Neural progenitor cell (in vitro differentiated cells): Measurements from ENCODE around the gene ARHGAP22. TPM values are rescaled to one million over a fixed set of nuclear protein-coding genes. Genes with fewer than 3 reads are reported as not detected.

Source experiments
- DNase-seq: peaks from one replicate; pipeline ENCODE4 v3.0.0-alpha.2; 2016; ENCODE audit warnings: low spot score
- H2AFZ ChIP-seq: fragments of 200-600 bp; sonication (generic); replicated peaks from 2 replicates; pipeline ENCODE4 v1.6.1; 2016; ENCODE audit warnings: antibody characterized with exemption
- H3F3A ChIP-seq: fragments of 200-600 bp; sonication (generic); 2 replicates; pipeline ENCODE4 v1.6.1; 2016; ENCODE audit warnings: antibody characterized with exemption, low read depth
- H3K27ac ChIP-seq: fragments of 200-600 bp; sonication (generic); 2 replicates; pipeline ENCODE4 v1.5.1; 2016; ENCODE audit warnings: mild to moderate bottlenecking
- H3K27me3 ChIP-seq: fragments of 200-600 bp; sonication (generic); 2 replicates; pipeline ENCODE4 v1.6.1; 2016; ENCODE audit warnings: mild to moderate bottlenecking, moderate library complexity
- H3K36me3 ChIP-seq: fragments of 200-600 bp; sonication (generic); 2 replicates; pipeline ENCODE4 v1.5.1; 2016
- H3K4me1 ChIP-seq: fragments of 200-600 bp; sonication (generic); 2 replicates; pipeline ENCODE4 v1.6.1; 2016; ENCODE audit warnings: mixed run types
- H3K4me2 ChIP-seq: fragments of 200-600 bp; sonication (generic); 2 replicates; pipeline ENCODE4 v1.6.1; 2016
- H3K4me3 ChIP-seq: fragments of 200-600 bp; sonication (generic); 2 replicates; pipeline ENCODE4 v1.5.1; 2016
- H3K79me2 ChIP-seq: fragments of 200-600 bp; sonication (generic); 2 replicates; pipeline ENCODE4 v1.6.1; 2016; ENCODE audit warnings: low read depth
- H3K9ac ChIP-seq: fragments of 200-600 bp; sonication (generic); 2 replicates; pipeline ENCODE4 v1.6.1; 2016
- H3K9me3 ChIP-seq: fragments of 200-600 bp; sonication (generic); 2 replicates; pipeline ENCODE4 v1.5.1; 2016; ENCODE audit warnings: low read depth
- H4K20me1 ChIP-seq: fragments of 200-600 bp; sonication (generic); 2 replicates; pipeline ENCODE4 v1.6.1; 2016; ENCODE audit warnings: low read depth
- H3K27ac Mint-ChIP-seq: 3 replicates; pipeline ENCODE4 v1.8.0; 2021; ENCODE audit warnings: mixed read lengths
- H3K27me3 Mint-ChIP-seq: 2 replicates; pipeline ENCODE4 v1.8.0; 2022; ENCODE audit warnings: low read depth, mild to moderate bottlenecking, inconsistent platforms, moderate library complexity, mixed read lengths; ENCODE audit not compliant: insufficient read depth
- H3K36me3 Mint-ChIP-seq: 3 replicates; pipeline ENCODE4 v1.8.0; 2021; ENCODE audit warnings: mixed read lengths
- H3K4me1 Mint-ChIP-seq: 3 replicates; pipeline ENCODE4 v1.8.0; 2021; ENCODE audit warnings: mixed read lengths
- H3K4me3 Mint-ChIP-seq: 3 replicates; pipeline ENCODE4 v1.8.0; 2021; ENCODE audit warnings: mild to moderate bottlenecking, moderate library complexity, mixed read lengths
- H3K9me3 Mint-ChIP-seq: 3 replicates; pipeline ENCODE4 v1.8.0; 2020; ENCODE audit warnings: mixed read lengths
- CTCF ChIP-seq: fragments of 200-600 bp; sonication (generic); IDR thresholded peaks from 2 replicates; pipeline ENCODE4 v1.5.1; 2017; ENCODE audit warnings: antibody characterized with exemption, mild to moderate bottlenecking
- EZH2 ChIP-seq: fragments of 200-600 bp; sonication (generic); IDR thresholded peaks from 2 replicates; pipeline ENCODE4 v1.6.1; 2017; ENCODE audit warnings: antibody characterized with exemption, mild to moderate bottlenecking, moderate library complexity
- EZH2phosphoT487 ChIP-seq: fragments of 200-600 bp; sonication (generic); IDR thresholded peaks from 2 replicates; pipeline ENCODE4 v1.6.1; 2017; ENCODE audit warnings: antibody characterized with exemption
- total RNA-seq: library from RNA; depleted of rRNA; stranded (reverse); fragments of >200 nt; gene quantifications from 2 replicates; pipeline ENCODE4 v1.2.3, GENCODE V29; 2015; ENCODE audit warnings: low replicate concordance

Gene ARHGAP22
- total RNA-seq, 1 donor from 2014 or later = 1.7 TPM

- Histone ChIP-seq H3K9ac (no peak overlapping the region), H3K36me3 (peaks cover 15% of the 10 kb centered on the region), H4K20me1 (no peaks in the 10 kb centered on the region), H3K4me3 (no peak overlapping the region), H3K9me3 (peaks cover 16% of the 10 kb centered on the region), H3K79me2 (peaks cover 7% of the 10 kb centered on the region), H3F3A (no peaks in the 10 kb centered on the region), H3K4me1 (no peaks in the 10 kb centered on the region), H3K27me3 (no peaks in the 10 kb centered on the region), H3K27ac (no peak overlapping the region), H2AFZ (no peak overlapping the region), H3K4me2 (no peak overlapping the region)
- no peak for TF ChIP-seq CTCF
- no peak for TF ChIP-seq EZH2
- no peak for TF ChIP-seq EZH2phosphoT487
- H3K36me3 Mint-ChIP-seq = no peaks in the 10 kb centered on the region
- H3K27ac Mint-ChIP-seq = no peak overlapping the region
- DNase-seq = no peak
- peaks cover 12% of the 10 kb centered on the region for H3K4me1 Mint-ChIP-seq
- peaks cover 2% of the 10 kb centered on the region for H3K27me3 Mint-ChIP-seq
- H3K9me3 Mint-ChIP-seq = peaks cover 11% of the 10 kb centered on the region
- no peak overlapping the region for H3K4me3 Mint-ChIP-seq
These were observed 93.0 kb downstream of the ARHGAP22 start for GRCh38 chr10:48511875-48512231.

- peaks cover 2% of the 10 kb centered on the region for H3K27me3 Mint-ChIP-seq
- no peak overlapping the region for H3K27ac Mint-ChIP-seq
These were observed 93.6 kb downstream of the ARHGAP22 start for GRCh38 chr10:48511066-48511874.

GRCh38 chr10:48509974-48510692 is 94.7 kb downstream of the ARHGAP22 start:
- no peaks in the 10 kb centered on the region for H3K4me1 ChIP-seq
- peaks cover 6% of the 10 kb centered on the region for H3K9me3 ChIP-seq
- Mint-ChIP-seq H3K4me1 (peaks cover 12% of the 10 kb centered on the region), H3K27me3 (peaks cover 2% of the 10 kb centered on the region), H3K36me3 (no peaks in the 10 kb centered on the region), H3K4me3 (no peak overlapping the region), H3K9me3 (peaks cover 11% of the 10 kb centered on the region), H3K27ac (no peak overlapping the region)
- TF ChIP-seq EZH2 (no peak), CTCF (peak; percentile 40)
- peaks cover 7% of the 10 kb centered on the region for H3K79me2 ChIP-seq
- peaks cover 13% of the 10 kb centered on the region for H3K36me3 ChIP-seq
- no peak overlapping the region for H3K4me3 ChIP-seq
- DNase-seq = peak; percentile 44
- H3F3A ChIP-seq = no peaks in the 10 kb centered on the region
- no peak overlapping the region for H2AFZ ChIP-seq
- no peaks in the 10 kb centered on the region for H3K27me3 ChIP-seq
- no peak overlapping the region for H3K9ac ChIP-seq
- no peak overlapping the region for H3K4me2 ChIP-seq
- H4K20me1 ChIP-seq = no peaks in the 10 kb centered on the region
- H3K27ac ChIP-seq = no peak overlapping the region

More at GRCh38 chr10:48511066-48511874, 93.6 kb downstream of the ARHGAP22 start:
- no peaks in the 10 kb centered on the region for H3K4me1 ChIP-seq
- no peak overlapping the region for H3K27ac ChIP-seq
- no peaks in the 10 kb centered on the region for H4K20me1 ChIP-seq
- no peak overlapping the region for H3K4me3 ChIP-seq
- peaks cover 7% of the 10 kb centered on the region for H3K79me2 ChIP-seq
- H3F3A ChIP-seq = no peaks in the 10 kb centered on the region
- peaks cover 11% of the 10 kb centered on the region for H3K9me3 Mint-ChIP-seq
- H2AFZ ChIP-seq = no peak overlapping the region
- no peaks in the 10 kb centered on the region for H3K27me3 ChIP-seq
- no peak for DNase-seq
- H3K36me3 ChIP-seq = peaks cover 15% of the 10 kb centered on the region
- no peak overlapping the region for H3K4me2 ChIP-seq
- H3K4me3 Mint-ChIP-seq = no peak overlapping the region
- no peak overlapping the region for H3K9ac ChIP-seq
- TF ChIP-seq EZH2 (no peak), EZH2phosphoT487 (no peak), CTCF (no peak)
- peaks cover 12% of the 10 kb centered on the region for H3K4me1 Mint-ChIP-seq
- H3K36me3 Mint-ChIP-seq = no peaks in the 10 kb centered on the region
- peaks cover 16% of the 10 kb centered on the region for H3K9me3 ChIP-seq
